Activated CD8-positive, alpha-beta memory T cell treated with anti-CD3 and anti-CD28 coated beads, Interleukin-2, amount 50 U/mL, for 24 hours (primary cell): Measurements from ENCODE around the gene R3HDML.

Experiments used
- DNase-seq: peaks from one replicate; pipeline ENCODE4 v3.0.0-alpha.2; 2020; ENCODE audit errors: extremely low read depth

Gene R3HDML

DNA sequence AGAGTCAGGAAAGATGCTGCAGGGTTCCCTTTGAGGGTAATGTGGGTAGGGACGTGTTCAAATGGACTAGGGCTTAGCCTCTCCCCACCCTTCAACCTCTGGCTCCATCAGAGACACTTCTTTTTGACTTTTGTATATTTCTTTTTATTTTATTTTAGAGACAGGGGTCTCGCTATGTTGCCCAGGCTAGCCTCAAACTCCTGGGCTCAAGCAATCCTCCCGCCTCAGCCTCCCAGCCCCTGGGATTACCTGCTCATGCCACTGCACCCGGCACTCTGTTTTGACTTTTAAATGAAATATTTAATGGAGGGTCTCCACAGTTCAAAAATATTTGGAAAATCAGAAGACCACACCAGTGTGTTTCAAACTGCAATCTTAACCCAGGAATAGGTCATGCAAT is 27.2 kb downstream of the R3HDML start:
- DNase-seq, result no peak

GRCh38 chr20:44364780-44365179 is 27.9 kb downstream of the R3HDML start:
- DNase-seq, result no peak

GRCh38 chr20:44367746-44368145 is 30.9 kb downstream of the R3HDML start:
- no peak for DNase-seq

DNA sequence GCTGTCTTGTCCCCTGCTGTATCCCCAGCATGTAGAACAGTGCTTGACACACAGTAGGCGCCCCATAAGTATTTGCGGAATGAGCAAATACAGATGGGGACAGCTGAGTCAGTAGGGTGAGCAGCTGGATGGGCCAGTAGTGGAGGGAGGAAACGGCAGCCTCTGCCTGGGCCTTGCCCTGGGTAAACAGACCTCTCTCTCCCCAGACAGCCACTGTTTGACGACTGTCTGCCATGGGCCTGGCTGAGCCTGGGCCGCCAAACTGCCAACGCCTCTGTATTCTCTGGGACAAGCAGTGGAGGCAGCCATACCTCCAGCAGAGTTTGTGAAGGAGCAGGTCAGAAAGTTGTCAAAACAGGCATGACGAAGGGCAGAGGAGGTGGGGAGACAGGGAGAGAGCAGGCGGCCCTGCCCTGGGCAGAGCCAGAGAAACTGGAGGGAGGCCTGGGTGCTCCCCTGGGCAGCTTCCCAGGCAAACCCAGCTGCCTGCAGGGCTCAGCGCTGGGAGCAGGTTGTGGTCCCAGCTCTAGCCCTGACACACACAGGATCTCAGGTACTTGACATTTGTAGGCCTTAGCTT is 33.9 kb downstream of the R3HDML start:
- DNase-seq, result no peak

DNA sequence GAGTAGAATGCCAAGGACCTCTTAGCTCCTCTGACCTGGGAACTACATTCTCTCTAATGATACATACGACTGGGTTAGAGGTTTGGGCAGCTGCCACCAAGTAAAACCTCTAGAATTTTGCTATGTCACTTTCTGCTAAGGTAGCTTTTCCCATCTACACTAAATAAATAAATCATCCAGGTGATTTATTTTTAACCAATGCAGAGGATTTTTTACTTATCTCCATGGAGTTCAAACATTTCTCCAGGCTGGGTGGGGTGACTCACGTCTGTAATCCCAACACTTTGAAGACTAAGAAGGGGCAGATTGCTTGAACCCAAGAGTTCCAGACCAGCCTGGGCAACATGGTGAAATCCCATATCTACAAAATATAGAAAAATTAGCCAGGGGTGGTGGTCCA is 45.8 kb downstream of the R3HDML start:
- no peak for DNase-seq

- DNase-seq, result peak; percentile 66
Observed at GRCh38 chr20:44384423-44385027, 47.7 kb downstream of the R3HDML start.

DNA sequence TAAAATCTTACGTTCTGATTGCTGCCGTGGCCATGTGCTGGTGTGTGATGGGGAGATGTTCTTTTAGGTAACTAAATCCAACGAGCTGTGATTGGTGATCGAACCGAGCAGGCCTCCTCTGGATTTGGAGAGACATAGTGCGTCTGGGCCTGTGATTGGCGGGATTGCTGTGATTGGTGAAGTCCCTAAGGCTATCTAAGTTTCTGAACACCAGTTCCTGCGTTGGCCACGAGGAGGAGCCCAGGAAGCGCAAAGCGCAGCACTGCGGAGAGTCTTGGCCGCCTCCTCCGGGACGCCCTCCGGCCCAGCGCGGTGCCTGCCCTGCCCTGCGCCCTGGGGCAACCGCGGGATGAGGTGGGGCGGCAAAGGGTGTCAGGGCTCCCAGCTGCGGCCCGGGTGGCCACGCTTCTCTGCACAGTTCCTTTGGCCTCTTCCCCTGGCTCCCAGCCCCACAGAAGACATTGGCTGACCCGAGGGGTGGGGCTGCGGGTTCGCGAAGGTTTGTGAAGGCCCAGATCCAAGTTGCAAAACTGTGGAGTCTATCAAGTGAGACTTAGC is 51.7 kb downstream of the R3HDML start:
- peak; percentile 29 for DNase-seq

- no peak for DNase-seq
Observed at GRCh38 chr20:44389871-44390270, 53.0 kb downstream of the R3HDML start.

DNA sequence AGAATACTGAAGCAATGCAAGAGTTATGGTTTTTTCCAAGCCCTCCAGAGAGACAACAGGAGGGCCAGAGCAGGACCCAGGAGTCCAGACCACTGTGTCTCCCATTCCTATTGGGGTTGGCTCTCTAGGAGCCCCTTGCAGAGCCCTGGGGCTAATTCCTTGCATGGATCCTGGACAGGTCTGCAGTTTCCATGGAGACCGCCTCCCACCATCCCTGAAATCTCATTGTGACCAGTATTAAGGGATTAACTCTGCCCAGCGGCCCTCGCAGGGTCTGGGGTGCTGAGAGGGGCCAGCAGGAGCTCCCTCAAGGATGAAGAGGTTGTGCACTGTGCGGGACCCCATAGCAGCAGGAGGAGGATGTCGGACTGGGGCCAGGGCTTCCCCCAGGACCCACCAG is 53.4 kb downstream of the R3HDML start:
- DNase-seq, result no peak

DNA sequence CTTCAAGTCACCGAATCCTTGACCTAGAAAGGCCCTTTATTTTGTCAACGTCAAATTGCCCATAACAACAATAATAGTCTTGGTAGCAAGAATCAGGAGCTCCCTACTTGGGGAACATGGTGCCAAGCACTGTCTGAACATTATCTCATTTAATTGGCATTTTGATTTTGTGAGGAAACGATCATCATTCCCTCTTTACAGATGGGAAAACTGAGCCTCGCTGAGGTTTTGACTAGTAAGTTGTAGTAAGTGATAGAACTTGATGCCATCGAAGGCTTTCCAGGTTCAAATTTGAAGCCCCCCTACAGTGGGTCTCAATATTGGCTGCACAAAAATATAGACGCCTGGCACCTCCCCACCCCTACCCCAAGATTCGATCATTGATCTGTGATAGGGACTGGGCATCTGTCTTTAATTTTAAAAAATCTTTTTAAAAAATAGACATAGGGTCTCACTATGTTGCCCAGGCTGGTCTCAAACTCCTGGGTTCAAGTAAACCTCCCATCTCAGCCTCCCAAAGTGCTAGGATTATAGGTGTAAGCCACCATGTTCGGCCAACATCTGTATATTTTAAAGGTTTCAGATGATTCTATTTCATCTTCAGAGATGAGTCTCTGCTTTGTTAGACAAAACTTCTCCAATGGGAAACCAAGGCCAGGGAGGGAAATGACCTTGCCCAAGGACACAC is 55.4 kb downstream of the R3HDML start:
- no peak for DNase-seq

GRCh38 chr20:44392776-44393607 is 56.1 kb downstream of the R3HDML start:
- DNase-seq, result no peak

- no peak for DNase-seq
Observed at GRCh38 chr20:44393608-44394451, 57.0 kb downstream of the R3HDML start.

DNA sequence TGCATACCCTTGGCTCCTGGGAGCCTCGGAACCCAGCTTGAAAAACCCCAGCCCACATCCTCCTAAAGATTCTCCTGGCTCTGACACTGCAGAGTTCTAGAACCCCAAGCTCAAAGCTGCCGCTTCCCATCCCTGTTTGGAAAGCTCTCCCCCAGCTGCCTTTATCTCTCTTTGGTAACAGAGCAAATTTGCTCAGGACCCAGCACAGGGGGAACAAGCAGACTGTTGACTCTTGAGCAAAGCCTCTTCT is 57.5 kb downstream of the R3HDML start:
- DNase-seq, result no peak

DNA sequence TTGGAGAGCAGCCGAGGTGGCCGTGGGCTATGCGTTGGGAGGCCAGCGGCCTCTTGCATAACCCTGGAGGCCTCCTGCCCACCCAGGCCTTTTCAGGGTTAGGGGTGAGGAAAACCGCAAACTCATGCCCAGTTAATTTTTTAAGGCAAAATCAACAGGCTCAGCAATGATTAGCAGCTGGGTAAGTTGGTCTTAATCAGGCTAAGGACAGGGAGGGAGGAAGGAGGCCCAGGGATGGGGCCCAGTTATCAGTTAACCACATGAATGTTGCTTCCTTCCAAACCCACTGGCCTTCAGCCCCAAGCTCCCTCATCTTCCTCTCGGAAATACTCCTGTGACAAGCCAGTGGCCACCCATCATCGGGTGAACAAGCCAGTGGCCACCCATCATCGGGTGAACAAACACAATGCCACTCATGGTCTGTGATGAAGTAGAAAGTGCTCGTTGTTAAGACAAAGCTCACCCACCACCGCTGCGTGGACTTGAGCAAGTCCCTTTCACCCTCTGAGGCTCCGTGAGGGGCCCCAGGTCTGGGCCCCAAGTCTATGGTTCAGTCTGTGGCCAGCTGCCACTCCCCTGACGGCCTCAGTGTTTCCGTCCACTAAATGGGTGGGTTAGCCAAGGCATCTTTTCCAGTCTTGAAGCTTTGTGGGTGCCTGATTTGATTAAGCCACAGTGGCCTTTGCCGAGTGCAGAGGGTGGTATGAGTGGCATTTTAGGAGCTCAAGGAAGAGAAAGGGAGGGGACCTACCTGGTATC is 58.0 kb downstream of the R3HDML start:
- DNase-seq, result no peak

DNA sequence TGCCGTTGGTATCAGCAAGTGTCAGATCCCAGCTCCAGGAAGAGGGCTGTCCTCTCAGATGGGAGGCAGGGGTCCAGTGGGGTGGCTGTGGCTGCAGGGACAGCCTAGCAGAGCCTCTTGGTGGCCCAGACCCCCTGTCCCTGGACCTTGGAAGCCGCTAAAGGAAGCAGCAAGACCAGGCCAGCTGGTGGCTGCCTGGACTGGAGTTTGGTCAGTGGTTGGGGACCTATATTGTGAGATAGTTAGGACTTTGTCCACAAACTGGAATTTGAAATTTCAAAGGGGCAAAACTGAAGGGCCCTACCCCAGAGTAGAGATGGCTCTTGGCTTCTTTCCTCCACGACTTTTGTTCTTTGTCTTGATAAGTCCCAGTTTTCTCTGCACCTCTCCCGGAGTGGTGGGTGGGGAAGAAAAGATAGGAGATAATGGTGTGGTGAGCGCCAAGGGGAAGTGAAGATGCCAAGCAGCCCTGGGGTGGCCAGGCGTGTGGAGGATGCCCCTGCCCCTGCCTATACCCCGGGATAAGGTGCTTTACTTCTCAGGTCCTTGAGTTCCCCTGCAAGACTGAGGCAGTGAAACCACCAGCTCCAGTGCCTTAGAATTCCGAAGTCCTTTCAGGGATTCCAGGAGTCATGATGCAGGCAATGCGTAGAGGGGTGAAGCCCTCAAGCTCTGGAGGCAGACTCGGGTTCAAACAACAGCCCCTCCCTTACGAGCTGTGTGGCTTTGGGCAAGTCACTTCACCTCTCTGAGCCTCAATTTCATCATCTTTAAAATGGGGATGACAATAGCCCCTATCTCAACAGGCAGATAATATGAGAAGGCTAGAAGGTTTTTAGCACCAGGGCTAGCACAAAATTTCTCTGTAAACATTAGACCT is 58.9 kb downstream of the R3HDML start:
- DNase-seq, result no peak

DNA sequence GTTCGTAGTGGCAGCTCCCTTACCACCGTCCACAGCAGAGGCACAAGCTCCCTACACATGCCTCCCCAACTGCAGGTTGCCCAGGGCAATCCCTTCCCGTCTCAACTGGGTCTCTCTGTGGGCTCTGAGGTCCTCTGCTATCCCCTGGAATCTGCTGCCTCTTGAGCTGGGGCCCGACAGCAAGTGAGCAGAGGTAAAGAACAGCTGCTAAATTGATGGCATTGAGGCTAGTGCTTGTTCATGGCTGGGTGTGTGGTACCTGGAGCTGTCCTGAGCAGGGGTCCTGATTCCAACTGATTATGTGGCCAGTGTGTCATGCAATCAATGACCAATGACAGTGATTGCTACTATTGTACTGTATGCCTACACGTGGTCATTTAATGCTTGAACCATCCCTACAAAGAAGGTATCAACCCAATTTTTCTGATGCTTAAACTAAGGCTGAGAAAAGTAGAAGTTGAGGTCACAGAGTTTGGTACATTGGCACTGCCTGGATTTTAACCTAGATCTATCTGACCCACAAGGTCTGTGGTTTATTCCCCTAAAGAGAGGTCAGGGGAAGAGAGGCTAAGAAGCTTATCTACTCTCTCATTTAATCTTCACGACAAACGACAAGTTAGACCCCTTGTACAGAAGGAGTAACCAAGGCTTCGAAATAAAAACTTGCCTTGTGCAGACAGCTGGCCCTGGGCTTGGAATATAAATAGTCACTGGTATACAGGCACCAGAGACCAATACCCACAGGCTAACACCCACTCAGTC is 59.7 kb downstream of the R3HDML start:
- no peak for DNase-seq

GRCh38 chr20:44398335-44398734 is 61.5 kb downstream of the R3HDML start:
- DNase-seq, result no peak

- DNase-seq, result no peak
Observed at GRCh38 chr20:44399446-44399845, 62.6 kb downstream of the R3HDML start.

DNA sequence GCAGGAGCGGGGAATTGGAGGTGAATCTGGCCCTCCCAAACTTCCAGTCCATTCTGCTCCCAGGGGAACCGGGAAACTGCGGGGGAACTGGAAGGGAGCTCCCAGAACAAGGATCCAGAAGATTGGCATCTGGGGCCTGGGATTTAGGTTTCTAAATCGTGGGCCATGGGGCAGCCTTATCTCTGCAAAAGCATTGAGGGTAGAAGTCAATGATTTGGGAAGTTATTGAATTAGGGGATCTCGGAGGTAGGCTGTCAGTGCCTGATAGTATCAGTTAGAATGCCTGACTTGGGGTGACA is 63.8 kb downstream of the R3HDML start:
- no peak for DNase-seq
